ENCODE measurements around the gene URB2.
"Not testable (repeated sequence)": the region's sequence is repeated elsewhere in the genome, so short reads cannot be mapped to it uniquely, and the experiment has no call there.

Gene URB2

DNA sequence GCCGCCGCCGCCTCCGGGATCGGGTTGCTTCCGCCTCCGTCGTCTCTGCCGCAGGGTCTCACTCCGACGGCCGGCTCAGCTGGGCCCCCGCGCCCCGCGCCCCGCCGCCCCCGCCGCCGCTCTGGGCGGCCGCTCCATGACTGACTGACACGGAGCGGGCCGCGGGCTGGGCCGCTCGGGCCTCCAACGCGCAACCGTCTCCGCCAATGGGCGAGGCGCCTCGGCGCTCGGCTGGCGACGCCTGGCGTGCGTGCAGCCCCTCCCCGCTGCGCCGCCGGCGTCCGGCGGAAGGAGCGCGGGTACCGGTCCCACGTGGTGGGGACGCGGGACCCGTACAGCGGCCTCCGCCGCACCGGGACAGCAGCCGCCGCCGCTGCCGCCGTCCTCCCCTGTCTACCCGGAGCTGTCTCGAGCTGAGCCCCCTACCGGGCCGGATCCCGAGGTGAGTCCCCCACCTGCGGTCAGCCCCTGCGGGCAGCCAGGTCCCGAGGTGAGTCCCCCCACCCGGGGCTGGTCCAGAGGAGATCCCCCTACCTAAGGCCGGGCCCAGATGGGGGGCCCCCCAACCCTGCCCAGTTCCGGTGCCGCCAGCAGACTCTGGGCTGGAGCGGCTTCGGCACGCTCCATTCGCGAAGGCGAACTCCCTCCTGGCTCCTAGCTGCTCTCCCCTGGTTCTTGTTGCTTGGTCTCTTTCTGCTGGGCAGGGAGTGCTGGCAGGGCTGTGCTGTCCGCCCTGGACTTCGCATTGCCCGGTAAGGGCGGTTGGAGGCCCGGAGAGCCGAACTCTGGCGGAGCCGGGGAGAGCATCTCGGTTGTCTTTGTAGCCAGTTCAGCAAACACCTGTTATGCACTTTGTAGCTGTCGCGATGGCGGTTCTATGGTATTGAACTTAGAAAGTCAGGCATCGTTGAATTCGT lies at the start of gene URB2, which contains the start of gene TAF5L:
URB2 (plus strand) TSS at position 333 of the 917 bp plus-strand sequence. CDS start 1,387 bp downstream, outside the sequence.
TAF5L (minus strand) TSS at position 208 of the 917 bp plus-strand sequence. CDS start 11,640 bp downstream, outside the sequence.
- peak; percentile 84 for DNase-seq (ENCODE audit: low spot score)

- no peak for DNase-seq (ENCODE audit: low spot score)
Measured at GRCh38 chr1:229578168-229579058, 47.6 kb upstream of the URB2 start.

GRCh38 chr1:229579059-229579673 lies 46.9 kb upstream of the URB2 start:
- DNase-seq (ENCODE audit: low spot score), result no peak

GRCh38 chr1:229581485-229581884 lies 44.6 kb upstream of the URB2 start:
- DNase-seq (ENCODE audit: low spot score), result no peak

DNA sequence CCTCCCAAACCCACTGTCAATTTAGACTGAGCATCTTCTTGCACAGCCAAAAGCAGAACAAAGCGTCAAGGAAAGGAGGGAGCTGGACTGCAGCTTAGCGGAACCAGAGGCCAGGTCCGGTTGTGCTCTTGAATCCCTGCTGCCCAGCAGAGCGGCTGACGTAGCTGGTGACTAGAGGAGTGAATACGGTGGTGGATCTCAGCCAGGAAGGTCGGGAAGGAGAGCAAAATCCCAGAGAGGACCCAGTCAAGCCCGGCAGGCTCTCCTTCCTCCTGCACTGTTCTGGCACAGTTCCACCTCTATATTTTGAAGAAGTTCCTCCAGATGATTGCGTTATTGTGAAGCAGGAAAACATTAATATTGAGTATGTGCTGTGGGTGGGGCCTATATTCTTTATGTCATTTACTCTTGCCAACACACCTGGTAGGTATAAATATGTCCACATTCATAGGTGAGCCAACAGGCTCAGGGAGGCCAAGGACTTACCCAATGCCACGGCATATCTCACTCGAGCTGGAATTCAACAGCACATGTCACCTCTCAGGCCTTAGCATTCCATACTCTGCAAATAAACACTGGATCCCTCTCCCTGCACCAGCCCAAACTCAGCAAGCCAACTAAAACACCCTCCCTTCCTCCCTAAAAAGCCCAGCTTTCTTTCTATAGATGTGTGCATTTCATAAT lies 43.9 kb upstream of the URB2 start:
- no peak for DNase-seq (ENCODE audit: low spot score)

DNA sequence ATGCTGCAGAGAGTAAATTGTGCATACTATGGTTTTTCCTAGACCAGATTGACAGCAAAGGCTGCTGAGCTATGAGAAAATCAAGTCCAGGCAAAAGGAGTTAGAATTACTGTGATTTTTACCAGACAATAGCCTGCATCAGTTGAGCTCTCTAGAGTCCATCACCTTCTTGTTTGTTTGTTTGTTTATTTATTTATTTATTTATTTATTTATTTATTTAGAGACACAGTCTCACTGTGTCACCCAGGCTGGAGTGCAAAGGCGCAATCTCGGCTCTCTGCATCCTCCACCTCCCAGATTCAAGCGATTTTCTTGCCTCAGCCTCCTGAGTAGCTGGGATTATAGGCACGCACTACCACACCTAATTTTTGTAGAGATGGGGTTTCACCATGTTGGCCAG lies 43.3 kb upstream of the URB2 start:
- DNase-seq (ENCODE audit: low spot score), result no peak

GRCh38 chr1:229585338-229585737 lies 40.7 kb upstream of the URB2 start:
- no peak for DNase-seq (ENCODE audit: low spot score)

DNA sequence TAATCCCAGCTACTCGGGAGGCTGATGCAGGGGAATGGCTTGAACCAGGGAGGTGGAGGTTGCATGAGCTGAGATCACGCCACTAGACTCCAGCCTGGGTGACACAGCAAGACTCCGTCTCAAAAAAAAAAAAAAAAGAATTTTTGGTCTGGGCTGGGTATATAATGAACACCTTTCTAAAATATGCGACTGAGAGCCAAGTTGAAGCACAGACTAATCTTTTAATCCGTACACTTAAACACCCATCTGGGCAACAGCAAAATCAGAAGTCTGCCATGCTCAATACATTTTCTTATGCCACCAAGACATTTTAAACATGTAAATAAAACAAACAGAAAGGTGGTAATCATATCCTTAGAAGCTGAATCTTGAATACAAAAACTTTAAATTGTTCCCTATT lies 35.9 kb upstream of the URB2 start:
- DNase-seq (ENCODE audit: low spot score), result no peak

- no peak for DNase-seq (ENCODE audit: low spot score)
Measured at GRCh38 chr1:229593800-229594199, 32.2 kb upstream of the URB2 start.

DNA sequence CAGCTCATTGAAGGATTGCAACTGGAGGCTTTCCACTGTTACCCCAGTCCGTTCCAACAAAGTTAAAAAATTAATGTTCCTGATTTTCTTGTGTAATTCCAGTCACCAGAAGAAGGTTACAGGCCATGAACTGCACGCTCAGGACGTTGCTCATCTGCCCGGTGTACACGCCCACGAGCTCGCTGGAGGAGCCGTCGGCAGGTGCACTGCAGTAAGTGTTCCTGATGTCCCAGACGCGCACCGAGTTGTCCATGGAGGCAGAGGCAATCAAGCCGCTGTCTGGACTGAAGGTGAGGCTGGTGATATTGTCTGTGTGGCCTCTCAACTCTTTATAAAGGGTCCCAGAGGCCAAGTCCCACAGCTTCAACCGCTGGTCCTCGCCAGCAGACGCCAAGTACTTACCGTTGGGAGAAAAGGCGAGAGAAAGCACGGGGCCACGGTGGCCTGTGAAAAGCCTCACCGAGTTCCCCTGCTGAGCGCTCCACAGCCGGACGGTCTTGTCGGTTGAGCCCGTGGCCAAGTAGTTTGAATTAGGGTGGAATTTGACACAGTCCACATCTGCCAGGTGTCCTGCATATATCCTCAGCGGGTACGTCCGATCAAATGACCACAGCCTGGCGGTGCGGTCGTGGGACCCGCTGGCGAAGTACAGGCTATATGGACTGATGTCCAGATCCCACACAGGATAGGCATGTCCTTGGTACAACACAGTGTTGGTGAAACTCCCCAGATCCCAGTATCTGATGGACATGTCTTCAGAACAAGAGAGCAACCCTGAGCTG lies 31.6 kb upstream of the URB2 start:
- DNase-seq (ENCODE audit: low spot score), result no peak

- DNase-seq (ENCODE audit: low spot score), result not testable (repeated sequence)
Measured at GRCh38 chr1:229595876-229596275, 30.2 kb upstream of the URB2 start.

DNA sequence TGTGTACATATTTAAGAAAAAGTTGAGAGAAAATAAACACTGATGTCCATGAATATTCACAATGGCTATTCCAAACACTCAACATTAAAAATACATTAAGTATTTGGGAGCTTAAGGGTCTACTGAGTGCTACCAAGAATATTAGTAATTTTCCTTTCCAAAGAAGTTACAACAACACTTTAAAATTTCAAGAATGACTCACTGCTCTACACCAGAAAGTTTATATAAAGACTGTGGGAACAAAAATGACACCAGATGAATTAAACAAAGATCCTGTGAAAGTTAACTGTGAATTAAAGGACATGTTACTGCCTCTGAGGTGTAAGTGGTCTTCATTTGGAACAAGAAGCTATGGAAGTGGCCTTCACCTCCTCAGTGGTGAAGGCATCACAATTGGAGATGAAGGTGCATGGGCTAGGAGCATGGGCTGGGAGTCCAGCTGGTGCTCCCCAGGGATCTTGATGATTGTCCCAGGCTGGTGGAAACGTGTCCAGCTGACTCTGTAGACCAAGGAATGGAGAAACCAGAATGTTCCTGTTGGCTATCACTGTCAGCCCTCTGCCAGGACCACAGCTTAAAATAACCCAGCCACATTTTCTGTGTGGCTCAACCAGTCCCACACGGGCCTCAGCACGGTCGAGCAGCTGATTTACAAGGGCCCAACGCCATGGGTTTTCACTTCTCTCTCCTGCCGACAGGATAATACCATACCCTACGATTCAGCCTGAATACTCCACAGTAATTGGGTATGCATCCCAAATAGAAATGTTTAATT lies 28.9 kb upstream of the URB2 start:
- no peak for DNase-seq (ENCODE audit: low spot score)

DNA sequence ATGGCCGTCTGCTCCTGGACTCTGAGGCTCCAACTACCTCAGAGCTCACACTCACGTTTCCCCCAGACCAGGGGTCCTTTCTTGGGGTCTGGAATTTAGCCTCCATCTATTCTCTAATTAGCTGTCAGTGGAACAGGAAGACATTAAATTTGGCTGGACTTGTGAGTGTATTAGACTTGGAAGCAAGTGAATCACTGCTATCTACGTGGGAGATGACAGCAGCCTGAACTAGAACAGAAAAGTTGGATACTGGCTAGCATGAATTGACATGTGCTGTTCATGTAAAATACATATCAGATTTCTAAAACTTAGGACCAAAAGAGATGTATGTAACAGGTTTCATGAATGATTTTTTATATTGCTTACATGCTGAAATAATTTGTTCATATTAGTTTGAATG lies 28.2 kb upstream of the URB2 start:
- DNase-seq (ENCODE audit: low spot score), result no peak

DNA sequence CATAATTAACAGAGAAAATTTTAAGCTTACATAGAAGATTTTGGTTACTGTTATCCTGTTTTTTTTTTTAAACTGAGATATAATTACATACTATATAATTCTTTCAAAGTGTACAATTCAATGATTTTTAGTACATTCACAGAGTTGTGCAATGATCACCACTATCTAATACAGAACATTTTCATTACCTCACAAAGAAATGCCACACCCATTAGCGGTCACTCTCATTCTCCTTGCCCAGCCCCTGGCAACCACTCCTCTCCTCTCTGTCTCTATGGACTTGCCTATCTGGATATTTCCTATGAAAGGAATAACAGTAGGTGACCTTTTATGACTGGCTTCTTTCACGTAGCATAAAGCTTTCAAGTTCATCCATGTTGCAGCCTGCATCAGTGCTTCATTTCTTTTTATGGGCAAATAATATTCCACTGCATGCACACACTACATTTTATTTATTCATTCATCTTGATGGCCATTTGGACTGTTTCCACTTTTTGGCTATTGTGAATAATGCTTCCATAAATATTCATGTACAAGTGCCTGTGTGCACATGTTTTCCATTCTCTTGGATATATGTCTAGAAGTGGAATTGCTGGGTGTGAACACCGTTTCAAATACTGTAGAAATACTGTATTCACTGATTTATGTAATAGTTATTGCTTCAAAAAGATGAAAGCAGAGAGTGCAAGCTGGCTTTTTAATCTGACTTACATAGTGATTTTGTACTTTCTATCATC lies 26.7 kb upstream of the URB2 start:
- DNase-seq (ENCODE audit: low spot score), result no peak

DNA sequence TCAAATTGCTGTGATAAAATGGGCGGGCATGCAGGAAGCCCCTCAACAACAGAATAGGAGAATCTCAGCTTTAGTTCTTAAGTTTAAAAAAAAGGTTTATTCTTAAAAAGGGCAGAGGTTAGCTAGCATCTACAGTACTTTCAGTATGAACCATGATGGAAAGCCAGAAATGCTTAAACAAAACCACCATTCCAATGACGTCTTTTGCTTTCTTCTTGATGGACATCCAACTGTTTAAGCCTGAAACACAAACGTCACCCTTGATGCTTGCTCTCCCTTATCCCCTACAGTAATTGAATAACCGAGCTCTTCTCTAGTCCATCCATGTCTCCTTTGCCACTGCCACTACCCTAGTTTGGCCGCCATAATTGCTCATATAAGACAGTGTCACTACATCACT lies 25.8 kb upstream of the URB2 start:
- no peak for DNase-seq (ENCODE audit: low spot score)

- no peak for DNase-seq (ENCODE audit: low spot score)
Measured at GRCh38 chr1:229603371-229604005, 22.6 kb upstream of the URB2 start.

DNA sequence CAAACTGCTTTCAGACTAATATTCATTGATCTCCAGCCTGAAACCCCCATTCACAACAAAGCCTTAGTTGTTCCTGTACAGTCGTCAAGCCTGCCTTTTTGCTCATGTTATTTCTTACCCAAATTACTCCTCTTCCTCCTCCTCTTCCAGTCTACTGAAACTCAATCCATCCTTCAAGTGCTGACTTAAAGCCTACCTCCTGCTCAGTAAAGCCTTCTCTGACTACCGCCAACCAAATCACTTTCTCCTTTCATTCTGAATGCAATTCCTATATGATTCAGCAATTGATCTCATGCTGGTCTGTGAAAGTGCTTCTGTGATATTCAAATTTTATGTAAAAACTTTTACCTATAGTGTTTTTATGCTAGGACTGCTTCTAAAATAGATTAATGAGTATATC lies 18.7 kb upstream of the URB2 start:
- no peak for DNase-seq (ENCODE audit: low spot score)

- no peak for DNase-seq (ENCODE audit: low spot score)
Measured at GRCh38 chr1:229608590-229608989, 17.5 kb upstream of the URB2 start.

GRCh38 chr1:229613938-229614337 lies 12.1 kb upstream of the URB2 start:
- DNase-seq (ENCODE audit: low spot score), result no peak

Data from CD4-positive, alpha-beta T cell treated with Interleukin-15 for 4 hours (primary cell).